Activated CD8-positive, alpha-beta memory T cell treated with anti-CD3 and anti-CD28 coated beads for 48 hours (primary cell): ENCODE measurements around the gene CLDN2.
A peak's percentile ranks its signal among the peaks of the same experiment; 100 is the strongest.
"Not testable (repeated sequence)": the region's sequence is repeated elsewhere in the genome, so short reads cannot be mapped to it uniquely, and the experiment has no call there.

ENCODE experiments used
- DNase-seq, 3 experiments: peaks; one replicate each; pipeline ENCODE4 v3.0.0-alpha.2; 2020; ENCODE audit warnings: low read depth in 2 of 3, low spot score in 2 of 3

The CLDN2 gene

GRCh38 chrX:106919932-106920452 is at the start of gene CLDN2:
Gene CLDN2, plus strand, starts transcription at chrX:106920402. Its CDS starts 7,827 bp downstream, at chrX:106928229.
- DNase-seq: no peak

- not testable (repeated sequence) for DNase-seq
Observed at GRCh38 chrX:106872796-106873195, 47.4 kb upstream of the CLDN2 start.

GRCh38 chrX:106874075-106874474 is 46.1 kb upstream of the CLDN2 start:
- no peak for DNase-seq

GRCh38 chrX:106875151-106875550 is 45.1 kb upstream of the CLDN2 start:
- DNase-seq: no peak

- no peak for DNase-seq
Observed at GRCh38 chrX:106889468-106889867, 30.7 kb upstream of the CLDN2 start.

GRCh38 chrX:106891762-106892460 is 28.3 kb upstream of the CLDN2 start:
- DNase-seq: no peak

GRCh38 chrX:106894392-106894909 is 25.8 kb upstream of the CLDN2 start:
- peak in 2 of 3 experiments; percentile 3 to 17 for DNase-seq

- no peak for DNase-seq
Observed at GRCh38 chrX:106894978-106895452, 25.2 kb upstream of the CLDN2 start.

GRCh38 chrX:106897259-106897658 is 22.9 kb upstream of the CLDN2 start:
- DNase-seq: no peak

GRCh38 chrX:106898462-106898861 is 21.7 kb upstream of the CLDN2 start:
- DNase-seq: no peak

GRCh38 chrX:106899276-106899675 is 20.9 kb upstream of the CLDN2 start:
- DNase-seq: no peak

GRCh38 chrX:106899841-106900240 is 20.4 kb upstream of the CLDN2 start:
- DNase-seq: no peak

- DNase-seq: no peak
Observed at GRCh38 chrX:106901341-106901740, 18.9 kb upstream of the CLDN2 start.

- DNase-seq: no peak
Observed at GRCh38 chrX:106901781-106902219, 18.4 kb upstream of the CLDN2 start.

GRCh38 chrX:106902684-106903083 is 17.5 kb upstream of the CLDN2 start:
- no peak for DNase-seq

- DNase-seq: no peak
Observed at GRCh38 chrX:106903291-106903824, 16.8 kb upstream of the CLDN2 start, which contains the start of gene RIPPLY1. Gene RIPPLY1, minus strand, starts transcription at chrX:106903341. Its CDS starts 54 bp downstream, at chrX:106903287.

- no peak for DNase-seq
Observed at GRCh38 chrX:106903856-106904528, 16.2 kb upstream of the CLDN2 start.

- DNase-seq: no peak
Observed at GRCh38 chrX:106905064-106905708, 15.0 kb upstream of the CLDN2 start.

GRCh38 chrX:106906361-106906760 is 13.8 kb upstream of the CLDN2 start:
- DNase-seq: no peak

- no peak for DNase-seq
Observed at GRCh38 chrX:106912864-106913263, 7.3 kb upstream of the CLDN2 start.

- DNase-seq: no peak
Observed at GRCh38 chrX:106917830-106918500, 2.2 kb upstream of the CLDN2 start.
